Stimulated activated CD8-positive, alpha-beta memory T cell treated with anti-CD3 and anti-CD28 coated beads, Interleukin-15, amount 100 ng/mL, for 4 hours (primary cell): ENCODE results near the gene IRGC.
"Not testable (repeated sequence)": the region's sequence is repeated elsewhere in the genome, so short reads cannot be mapped to it uniquely, and the experiment has no call there.

Source experiments
- DNase-seq, 2 donors: peaks; one replicate each; pipeline ENCODE4 v3.0.0-alpha.2; 2020; ENCODE audit warnings: low read depth in 2 of 2

The IRGC gene

GRCh38 chr19:43715776-43716175 is at the start of gene IRGC:
TSS of gene IRGC (plus strand) at chr19:43716076. CDS start at chr19:43718559, 2,483 bp downstream.
- no peak for DNase-seq

DNA sequence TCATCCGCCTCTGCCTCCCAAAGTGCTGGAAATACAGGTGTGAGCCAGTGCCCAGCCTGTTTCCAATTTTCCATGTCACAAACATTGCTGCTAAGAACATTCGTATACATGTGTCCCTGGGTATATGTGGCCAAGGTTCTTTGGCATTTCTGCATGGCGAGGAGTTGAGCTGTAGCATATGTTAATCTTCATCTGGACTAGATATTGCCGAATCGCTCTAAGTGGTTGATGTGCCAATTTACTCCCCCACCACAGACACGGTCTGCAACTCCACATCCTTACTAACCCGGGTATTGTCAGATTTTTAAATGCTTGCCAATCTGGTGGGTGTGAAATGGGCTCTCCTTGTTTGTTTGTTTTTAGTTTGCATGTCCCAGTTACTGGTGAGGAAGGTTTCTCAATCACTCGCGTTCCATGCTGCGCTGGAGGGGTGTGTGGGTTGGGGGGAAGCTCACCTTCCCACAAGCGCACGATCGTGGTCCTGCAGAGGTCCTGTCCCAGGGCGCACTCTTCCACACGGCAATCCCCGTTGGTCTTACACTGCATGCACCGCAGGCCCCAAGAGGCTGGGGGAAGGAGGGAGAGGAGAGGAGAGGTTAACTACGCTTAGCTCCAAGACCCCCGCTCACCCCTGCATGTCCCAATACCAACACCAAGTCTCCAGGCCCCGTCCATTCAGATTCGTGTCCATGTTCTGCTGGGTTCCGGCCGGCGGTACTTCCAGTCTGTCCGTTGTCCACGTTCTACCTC is 48.6 kb upstream of the IRGC start:
- DNase-seq, result no peak

DNA sequence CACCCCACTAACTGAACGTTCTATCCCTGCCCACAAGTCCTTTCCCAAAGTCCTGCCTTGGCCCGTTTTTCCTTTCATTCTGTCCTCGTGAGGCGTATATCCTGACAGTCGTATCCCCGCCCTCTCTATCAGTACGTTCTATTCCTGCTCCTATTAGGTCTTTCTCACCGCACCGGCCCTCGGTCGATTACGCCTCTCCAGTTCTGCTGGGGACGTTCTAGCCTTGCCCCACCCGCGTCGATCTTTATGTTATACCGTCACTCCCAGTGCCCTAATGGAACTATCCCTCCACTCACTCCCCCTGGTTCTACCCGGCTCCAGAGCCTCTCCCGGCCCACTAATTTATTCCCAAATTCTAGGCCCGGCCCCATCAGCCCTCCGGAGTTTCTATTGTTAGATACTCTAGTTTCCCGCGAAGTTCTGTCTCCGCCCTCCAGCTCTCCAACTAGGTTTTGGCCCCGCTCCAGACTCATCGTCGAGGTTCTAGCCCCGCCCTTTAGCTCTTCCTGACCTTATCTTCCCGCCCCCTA is 47.9 kb upstream of the IRGC start:
- no peak for DNase-seq

GRCh38 chr19:43668406-43669109 is 47.3 kb upstream of the IRGC start:
- DNase-seq, result peak; percentile 70 to 92

DNA sequence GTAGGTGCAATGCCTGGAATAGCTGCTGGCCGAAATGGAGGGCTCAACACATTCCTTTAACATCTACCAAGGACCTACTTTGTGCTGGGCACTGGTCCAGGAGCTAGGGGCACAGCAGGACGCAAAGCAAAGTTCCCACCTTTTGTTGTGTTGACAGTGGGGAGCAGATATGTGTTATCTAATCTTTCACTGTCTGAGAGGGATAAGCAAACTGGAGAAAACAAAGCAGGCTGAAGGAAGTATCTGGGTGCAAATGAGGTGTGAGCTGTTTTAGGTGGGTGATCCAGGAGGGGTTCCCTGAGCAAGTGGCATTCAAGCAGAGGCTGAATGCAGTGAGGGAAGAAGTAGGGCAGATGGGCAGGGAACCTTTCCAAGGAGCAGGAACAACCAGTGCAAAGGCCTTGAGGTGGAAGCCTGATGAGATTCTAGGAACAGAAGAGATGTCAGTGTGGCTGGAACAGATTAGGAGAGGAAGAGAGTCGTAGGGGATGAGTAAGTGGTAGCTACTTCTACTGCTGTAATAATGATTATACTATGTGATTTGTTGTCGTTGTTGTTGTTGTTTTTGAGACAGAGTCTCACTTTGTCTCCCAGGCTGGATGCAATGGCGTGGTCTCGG is 43.7 kb upstream of the IRGC start:
- DNase-seq, result no peak

- DNase-seq, result no peak
Measured at GRCh38 chr19:43673637-43674036, 42.2 kb upstream of the IRGC start.

DNA sequence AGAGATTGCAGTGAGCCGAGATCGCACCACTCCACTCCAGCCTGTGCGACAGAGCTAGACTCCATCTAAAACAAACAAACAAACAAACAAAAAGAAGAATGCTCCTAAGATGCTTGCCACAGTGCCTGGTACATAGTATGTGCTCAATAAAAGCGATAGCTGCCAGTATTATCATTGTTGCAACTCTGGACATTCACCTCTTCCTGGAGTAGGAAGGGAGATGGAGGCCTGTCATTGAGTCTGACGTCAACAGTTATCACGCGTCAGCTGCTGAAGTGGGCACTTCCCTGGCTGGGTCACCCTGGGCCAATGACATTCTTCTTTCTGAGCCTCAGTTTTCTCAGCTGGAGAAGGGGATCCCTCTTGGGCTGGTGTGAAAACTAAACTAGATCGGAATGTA is 41.7 kb upstream of the IRGC start:
- no peak for DNase-seq

GRCh38 chr19:43674596-43674995 is 41.3 kb upstream of the IRGC start:
- DNase-seq, result no peak

DNA sequence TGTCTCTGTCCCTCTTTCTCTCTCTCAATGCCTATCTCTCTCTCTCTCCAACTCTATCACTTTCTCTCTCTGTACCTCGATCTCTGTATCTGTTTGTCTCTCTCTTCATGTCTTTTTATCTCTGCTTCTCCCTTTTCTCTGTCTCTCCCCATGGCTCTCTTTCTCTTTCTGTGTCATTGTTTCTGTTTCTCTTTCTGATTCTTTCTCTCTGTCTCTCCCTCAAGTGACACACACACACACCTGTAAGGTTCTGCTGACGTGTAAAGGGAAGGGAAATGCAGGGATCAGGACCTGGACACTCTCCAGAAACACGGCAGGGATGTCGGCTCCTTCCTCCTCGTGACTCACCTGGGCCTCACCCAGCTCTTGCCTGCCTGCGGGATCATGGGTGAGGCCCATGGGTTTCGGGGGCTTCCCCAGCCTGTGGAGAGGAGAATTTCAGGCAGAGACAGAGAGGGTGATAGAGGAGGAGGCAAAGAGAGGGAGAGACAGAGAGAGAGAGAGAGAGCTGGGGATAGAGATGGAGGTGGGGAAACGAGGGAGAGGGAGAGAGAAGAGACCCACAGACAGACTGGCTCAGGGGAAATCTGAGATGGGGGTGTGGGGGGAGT is 40.5 kb upstream of the IRGC start:
- DNase-seq, result no peak

- no peak for DNase-seq
Measured at GRCh38 chr19:43675906-43676305, 40.0 kb upstream of the IRGC start.

- DNase-seq, result no peak
Measured at GRCh38 chr19:43678512-43679261, 37.2 kb upstream of the IRGC start.

DNA sequence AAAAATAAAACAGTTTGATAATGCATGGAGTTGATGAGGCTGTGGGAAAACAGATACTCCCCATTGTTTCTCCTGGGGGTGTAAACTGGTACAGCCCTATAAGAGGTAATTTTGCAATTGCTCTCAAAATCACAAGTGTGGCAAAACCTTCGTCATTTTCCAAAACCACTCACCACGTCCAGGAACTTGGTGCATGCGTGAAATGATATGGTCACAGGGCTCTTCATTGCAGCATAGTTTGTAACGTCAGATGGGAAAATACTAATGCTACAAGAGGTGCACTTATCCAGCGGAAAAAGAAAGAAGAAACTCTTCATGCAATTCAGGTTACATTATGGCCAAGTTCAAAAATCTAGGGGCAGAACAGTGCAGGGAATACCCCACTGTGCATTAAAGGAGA is 34.1 kb upstream of the IRGC start:
- no peak for DNase-seq

- not testable (repeated sequence) for DNase-seq
Measured at GRCh38 chr19:43682269-43682668, 33.6 kb upstream of the IRGC start.

DNA sequence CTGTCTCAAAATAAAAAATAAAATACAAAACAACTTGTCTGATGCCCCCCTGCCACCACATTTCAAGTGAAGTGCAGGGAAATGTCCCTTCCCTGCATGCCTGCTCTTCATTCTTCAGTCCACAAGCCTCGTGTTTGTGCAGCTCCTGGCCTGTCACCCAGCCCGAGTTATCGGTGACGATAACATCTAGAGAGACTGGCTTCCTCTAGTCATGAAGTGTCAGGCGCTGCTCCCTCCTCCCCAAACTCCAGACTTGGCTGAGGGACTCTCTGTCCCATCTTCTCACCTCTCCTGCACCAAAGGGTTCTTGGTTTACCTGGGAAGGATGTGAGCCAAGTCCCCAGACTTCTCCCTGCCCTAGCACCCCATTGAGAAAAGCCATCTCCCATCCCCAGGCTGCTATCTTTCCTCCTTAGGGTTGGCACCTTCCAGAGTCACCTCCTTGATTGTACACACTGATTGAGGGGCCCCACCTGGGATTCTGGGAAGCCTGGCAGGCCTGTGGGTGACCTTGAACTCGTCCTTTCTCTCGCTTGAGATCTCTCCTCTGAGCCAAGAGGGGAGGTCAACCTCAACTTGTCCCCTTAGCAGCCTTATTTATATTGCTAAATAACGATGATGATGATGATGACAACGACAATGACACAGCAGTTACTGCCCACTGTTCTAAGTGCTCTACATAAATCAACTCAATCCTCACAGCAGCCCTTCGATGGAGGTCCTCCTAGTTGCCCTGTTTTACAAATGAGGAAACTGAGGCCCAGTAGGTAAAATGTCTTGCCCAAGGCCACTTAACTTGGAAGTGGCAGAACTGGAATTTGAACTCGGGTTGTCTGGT is 32.8 kb upstream of the IRGC start:
- DNase-seq, result no peak

DNA sequence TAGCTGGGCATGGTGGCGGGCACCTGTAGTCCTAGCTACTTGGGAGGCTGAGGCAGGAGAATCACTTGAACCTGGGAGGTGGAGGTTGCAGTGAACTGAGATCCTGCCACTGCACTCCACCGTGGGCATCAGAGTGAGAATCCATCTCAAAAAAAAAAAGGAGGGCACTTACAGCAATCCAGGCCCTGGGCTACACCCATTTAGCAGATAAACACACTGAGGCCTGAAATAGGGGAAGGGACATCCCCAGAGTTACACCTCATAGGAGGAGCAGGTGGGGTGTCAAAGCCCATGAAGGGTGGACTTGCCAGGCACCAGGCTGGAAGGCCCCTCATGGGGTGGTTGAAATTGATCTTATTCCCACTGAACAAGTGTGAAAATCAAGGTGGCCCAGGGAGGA is 32.0 kb upstream of the IRGC start:
- DNase-seq, result no peak

DNA sequence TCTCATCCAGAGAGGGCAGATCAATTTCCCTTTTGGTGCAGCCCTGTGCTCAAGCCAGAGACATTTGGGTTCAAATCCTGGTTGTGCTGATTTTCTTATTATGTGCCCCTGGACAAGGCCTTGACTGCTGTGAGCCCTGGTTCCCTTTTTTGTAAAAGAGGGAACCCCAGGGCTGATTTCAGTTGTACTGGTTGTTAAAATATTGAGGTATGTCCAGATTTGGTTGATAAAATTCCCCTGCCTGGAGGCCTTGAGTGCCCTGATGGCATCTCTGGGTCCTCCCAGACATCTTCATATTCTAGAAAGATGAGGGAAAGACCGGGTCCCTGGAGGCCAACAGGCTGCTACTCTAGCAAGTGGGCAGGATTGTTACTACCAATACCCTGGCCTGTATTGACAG is 31.6 kb upstream of the IRGC start:
- no peak for DNase-seq

DNA sequence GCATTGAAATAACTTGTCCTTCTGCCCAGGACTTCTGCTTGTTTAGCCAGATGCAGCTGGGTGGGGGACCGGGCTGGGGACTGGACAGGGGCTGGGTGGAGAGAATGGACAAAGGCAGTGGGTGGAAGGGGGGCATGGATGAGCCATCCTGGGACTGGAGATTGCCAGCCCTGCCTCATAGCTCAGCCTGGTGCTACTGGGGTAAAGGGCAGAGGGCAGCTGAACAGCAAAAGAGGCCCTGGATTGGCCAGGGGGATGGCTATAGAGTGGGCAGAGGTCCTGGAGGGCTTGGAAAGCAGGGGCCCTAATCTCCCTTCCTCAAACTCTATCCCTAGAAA is 28.2 kb upstream of the IRGC start:
- no peak for DNase-seq

DNA sequence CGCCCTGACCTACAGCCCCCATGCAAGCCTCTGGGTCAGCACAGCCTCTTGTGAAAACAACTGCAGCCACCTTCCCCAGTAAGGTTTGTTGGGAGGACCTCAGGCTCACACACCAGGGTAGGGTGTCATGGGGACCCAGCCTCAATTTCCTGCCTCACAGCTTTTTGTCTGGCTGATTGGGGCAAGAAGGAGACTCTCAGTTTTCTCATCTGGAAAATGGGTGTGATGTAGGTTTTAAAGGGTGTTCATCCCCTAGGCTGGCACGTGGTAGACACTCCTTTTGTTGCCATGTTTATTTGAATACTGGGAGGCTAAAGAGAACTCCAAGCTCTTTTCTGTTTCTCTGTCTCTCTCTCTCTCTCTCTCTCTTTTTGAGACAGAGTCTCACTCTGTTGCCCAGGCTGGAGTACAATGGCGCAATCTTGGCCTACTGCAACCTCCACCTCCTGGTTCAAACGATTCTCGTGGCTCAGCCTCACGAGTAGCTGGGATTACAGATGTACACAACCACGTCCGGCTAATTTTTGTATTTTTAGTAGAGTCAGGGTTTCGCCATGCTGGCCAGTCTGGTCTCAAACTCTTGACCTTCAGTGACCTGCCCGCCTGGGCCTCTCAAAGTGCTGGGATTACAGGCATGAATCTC is 27.7 kb upstream of the IRGC start:
- no peak for DNase-seq

- DNase-seq, result no peak
Measured at GRCh38 chr19:43690444-43690843, 25.4 kb upstream of the IRGC start.

DNA sequence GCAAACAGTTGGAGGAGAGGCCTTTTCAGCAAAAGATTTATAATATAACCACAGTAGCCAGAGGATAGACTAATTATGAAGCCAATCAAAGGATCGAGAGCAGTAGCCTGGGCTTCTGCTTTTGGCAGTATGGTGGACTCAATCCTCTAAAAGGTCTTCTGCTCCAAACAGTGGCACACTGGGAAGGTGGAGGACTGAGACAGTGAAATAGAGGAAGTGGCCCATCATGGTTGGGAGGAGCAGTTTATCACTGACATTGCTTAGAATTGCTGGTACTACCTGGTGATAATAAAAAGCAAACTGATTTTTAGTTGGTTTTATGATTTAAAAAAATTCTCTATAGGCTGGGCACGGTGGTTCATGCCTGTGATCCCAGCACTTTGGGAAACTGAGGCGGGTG is 25.0 kb upstream of the IRGC start:
- DNase-seq, result no peak
